ENCODE data around the gene LNX2. TPM values are rescaled to one million over a fixed set of nuclear protein-coding genes. Genes with fewer than 3 reads are reported as not detected.

Gene LNX2
- total and polyA plus RNA-seq, 2 of the 4 experiments (the other 2 are of a cell fraction): 3.1 to 7.2 TPM

- Histone ChIP-seq H4K20me1 (ENCODE audit: insufficient read depth, low read length) (no peaks in the 10 kb centered on the region), H3K18ac (ENCODE audit: low read depth, low read length) (no peak overlapping the region), H2AFZ (replicated peaks; ENCODE audit: low read length, poor library complexity) (no peak overlapping the region), H3K36me3 (ENCODE audit: control insufficient read depth, insufficient read depth, low read length) (no peaks in the 10 kb centered on the region), H2BK120ac (ENCODE audit: low read depth, low read length) (no peak overlapping the region), H3K4ac (ENCODE audit: low read depth, low read length) (no peak overlapping the region), H3K14ac (replicated peaks; ENCODE audit: low read depth, low read length) (no peak overlapping the region), H3K27ac (ENCODE audit: insufficient read depth, low read length) (no peak overlapping the region), H4K8ac (ENCODE audit: low read depth in 2 of 2, low read length in 2 of 2) (no peak overlapping the region), H4K91ac (ENCODE audit: insufficient read depth, low read depth, low read length) (no peak overlapping the region), H2AK5ac (ENCODE audit: low read depth, low read length) (no peak overlapping the region), H3K9me3 (ENCODE audit: control insufficient read depth, insufficient read depth, low read length) (no peaks in the 10 kb centered on the region), H3K56ac (ENCODE audit: extremely low read depth, insufficient read depth, low read length) (no peak overlapping the region), H2BK5ac (ENCODE audit: low read depth, low read length, poor library complexity, severe bottlenecking) (no peak overlapping the region), H3K9me1 (ENCODE audit: insufficient read depth, low read length) (peaks cover 4% of the 10 kb centered on the region; the same call in 1 of the 2 replicates), H4K5ac (ENCODE audit: low read depth, low read length) (no peak overlapping the region), H3K27me3 (ENCODE audit: control insufficient read depth, insufficient read depth, low read length) (no peaks in the 10 kb centered on the region), H3K23ac (ENCODE audit: low read depth, low read length) (no peak overlapping the region), H3K4me3 (ENCODE audit: insufficient read depth, low read depth, low read length) (no peak overlapping the region), H2AK9ac (replicated peaks; ENCODE audit: low read depth, low read length, poor library complexity) (no peak overlapping the region), H3K9ac (ENCODE audit: low read depth, low read length) (no peak overlapping the region), H3K4me2 (ENCODE audit: low read depth, low read length) (no peak overlapping the region), H2BK15ac (ENCODE audit: low read depth, low read length) (no peak overlapping the region), H2BK20ac (ENCODE audit: low read depth, low read length) (no peak overlapping the region), H3K4me1 (ENCODE audit: control insufficient read depth, insufficient read depth, low read length) (peaks cover 8% of the 10 kb centered on the region), H3K79me1 (ENCODE audit: low read depth in 1 of 2, low read length in 2 of 2) (peaks cover 7 to 8% of the 10 kb centered on the region in 2 experiments; a peak in 3 of 4 replicates)
- DNase-seq (no peak), ATAC-seq (ENCODE audit: low read depth) (no peak)
- in situ Hi-C loops (cut with MboI; ENCODE audit: low sequenced_read_pairs) (no loop called here), dilution Hi-C loops (cut with HindIII; ENCODE audit: low sequenced_read_pairs, unreplicated experiment) (no loop called here), intact Hi-C loops (cut with micrococcal nuclease) (no loop called here)
- BruUV-seq (replicated peaks): no TSS peak
- TF ChIP-seq MAFK (IDR thresholded peaks at IDR 0.05; ENCODE audit: low read depth, low read length): no peak
- no peak for TF ChIP-seq CTCF (conservative IDR thresholded peaks at IDR 0.05; ENCODE audit: low read depth, low read length)
- no peak for TF ChIP-seq USF2 (IDR thresholded peaks at IDR 0.05; ENCODE audit: low read depth, low read length)
- no peak for TF ChIP-seq RFX5 (IDR thresholded peaks at IDR 0.05; ENCODE audit: low read depth, low read length)
- TF ChIP-seq CHD1 (IDR thresholded peaks at IDR 0.05; ENCODE audit: low read depth, low read length): no peak
- no peak for TF ChIP-seq MAZ (IDR thresholded peaks at IDR 0.05; ENCODE audit: borderline replicate concordance, low read depth, low read length)
- no peak for TF ChIP-seq NFE2L2 (IDR thresholded peaks at IDR 0.05; ENCODE audit: low read depth, low read length)
- TF ChIP-seq FOS (IDR thresholded peaks at IDR 0.05; ENCODE audit: low read depth, low read length): no peak
- no peak for TF ChIP-seq CEBPB (IDR thresholded peaks at IDR 0.05; ENCODE audit: low read depth, low read length)
- no peak for TF ChIP-seq ELK1 (IDR thresholded peaks at IDR 0.05; ENCODE audit: borderline replicate concordance, low read depth, low read length)
- no peak for TF ChIP-seq MXI1 (IDR thresholded peaks at IDR 0.05; ENCODE audit: borderline replicate concordance, low read depth, low read length)
- no peak for TF ChIP-seq RAD21 (IDR thresholded peaks at IDR 0.05; ENCODE audit: low read length)
- TF ChIP-seq BHLHE40 (IDR thresholded peaks at IDR 0.05; ENCODE audit: low read depth, low read length): no peak
- no peak for TF ChIP-seq RCOR1 (IDR thresholded peaks at IDR 0.05; ENCODE audit: insufficient replicate concordance, low read length)
- POLR2A ChIA-PET (ENCODE audit: unreplicated experiment): no interaction called here
- no CpG with 5 or more reads among the region's 1 CpG for WGBS, 2 experiments (ENCODE audit: extremely low coverage in 2 of 2, insufficient read length in 1 of 2)
- CTCF ChIA-PET: no interaction called here
These were observed 45.7 kb downstream of the LNX2 start for GRCh38 chr13:27574661-27575060.
